PC-9 (cell line): ENCODE data around the gene XIRP2.
"Not testable (repeated sequence)": the region's sequence is repeated elsewhere in the genome, so short reads cannot be mapped to it uniquely, and the experiment has no call there.

Source experiments
- CTCF ChIP-seq: fragments of 200-600 bp; sonication (generic); conservative IDR thresholded peaks from 2 replicates; pipeline ENCODE4 v1.6.1; 2017; ENCODE audit warnings: mixed run types, antibody characterized with exemption, mild to moderate bottlenecking, moderate library complexity
- EZH2 ChIP-seq: fragments of 200-600 bp; sonication (generic); IDR thresholded peaks from 2 replicates; pipeline ENCODE4 v1.8.0; 2017; ENCODE audit warnings: antibody characterized with exemption, low read depth

GRCh38 chr2:167109682-167110081 lies 221.4 kb downstream of the XIRP2 start:
- TF ChIP-seq CTCF, EZH2: not testable (repeated sequence)
